Posterior cingulate gyrus (tissue), 11 donors: ENCODE results near the gene CLDN10.
"Not testable (repeated sequence)": the region's sequence is repeated elsewhere in the genome, so short reads cannot be mapped to it uniquely, and the experiment has no call there.

Source experiments
- DNase-seq, 10 donors: peaks; one replicate each; pipeline versions ENCODE4 v3.0.0 to v3.0.0-alpha.2; 2020 to 2021; ENCODE audit warnings: mixed read lengths in 3 of 10
- intact Hi-C: fragments of 100-400 bp; cut with DNase I; formaldehyde crosslinking; loops from one replicate; pipeline ENCODE4 v1.15.1; 2023

CLDN10 gene, protein sequence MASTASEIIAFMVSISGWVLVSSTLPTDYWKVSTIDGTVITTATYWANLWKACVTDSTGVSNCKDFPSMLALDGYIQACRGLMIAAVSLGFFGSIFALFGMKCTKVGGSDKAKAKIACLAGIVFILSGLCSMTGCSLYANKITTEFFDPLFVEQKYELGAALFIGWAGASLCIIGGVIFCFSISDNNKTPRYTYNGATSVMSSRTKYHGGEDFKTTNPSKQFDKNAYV

GRCh38 chr13:95552539-95553441, at the start of gene CLDN10:
CLDN10 (plus strand) TSS chr13:95552720; CDS start chr13:95552754, 34 bp downstream.
- peak in 5 of 10 donors; percentile 9 to 83 (median 37) for DNase-seq
- intact Hi-C loops: no loop called here

DNA sequence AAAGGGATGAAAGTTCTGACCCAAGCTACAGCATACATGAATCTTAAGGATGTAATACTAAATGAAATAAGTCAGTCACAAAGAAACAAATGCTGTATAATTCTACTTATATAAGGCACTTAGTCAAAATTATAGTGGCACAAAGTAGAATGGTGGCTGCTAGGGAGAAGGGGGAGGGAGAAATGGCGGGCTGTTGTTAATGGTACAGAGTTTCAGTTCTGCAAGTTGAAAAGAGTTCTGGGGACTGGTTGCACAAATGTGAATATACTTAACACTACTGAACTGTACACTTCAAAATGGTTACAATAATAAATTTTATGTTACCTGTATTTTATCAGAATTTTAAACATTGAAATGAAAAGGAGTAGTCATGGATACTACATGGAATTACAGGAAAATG, 48.9 kb upstream of the CLDN10 start:
- intact Hi-C loops: no loop called here
- no peak for DNase-seq

DNA sequence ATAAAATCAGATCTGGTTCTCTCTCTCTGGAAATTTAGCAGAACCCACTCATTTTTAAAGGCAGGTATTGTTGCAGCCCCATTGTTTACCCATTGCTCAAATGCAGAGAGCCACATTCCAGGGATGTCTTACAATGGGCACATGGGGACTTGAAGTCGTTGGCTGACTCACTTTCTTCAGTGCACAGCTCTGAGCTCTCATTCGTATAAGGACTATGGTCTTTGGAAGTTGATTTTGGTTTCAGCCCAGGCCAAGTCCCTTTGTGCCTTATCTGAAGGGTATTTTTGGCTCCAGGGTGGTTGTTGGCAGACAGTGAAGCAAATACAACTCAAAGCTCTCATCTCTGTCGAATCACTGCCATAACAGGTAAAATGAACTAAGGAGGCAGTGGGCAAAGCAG, 47.3 kb upstream of the CLDN10 start:
- DNase-seq: no peak
- intact Hi-C loops: no loop called here

- intact Hi-C loops: no loop called here
- DNase-seq: no peak
These were observed 46.5 kb upstream of the CLDN10 start for GRCh38 chr13:95505986-95506385.

DNA sequence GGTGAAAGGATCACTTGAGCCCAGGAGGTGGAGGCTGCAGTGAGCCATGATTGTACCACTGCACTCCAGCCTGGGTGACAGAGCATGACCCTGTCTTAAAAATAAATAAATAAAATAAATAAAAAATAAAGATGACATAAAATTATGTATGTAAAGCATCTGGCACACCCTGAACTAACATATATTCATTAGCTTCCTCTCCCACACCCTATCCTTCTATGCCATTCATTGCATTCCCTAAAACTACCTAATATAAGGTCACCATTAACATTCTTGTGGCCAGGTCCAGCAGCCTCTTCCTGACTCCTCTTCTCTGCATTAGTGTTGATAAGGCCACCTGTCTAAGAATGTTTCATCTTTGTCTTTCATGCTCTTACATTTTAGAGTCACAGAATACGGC, 44.5 kb upstream of the CLDN10 start:
- intact Hi-C loops: no loop called here
- DNase-seq: no peak

DNA sequence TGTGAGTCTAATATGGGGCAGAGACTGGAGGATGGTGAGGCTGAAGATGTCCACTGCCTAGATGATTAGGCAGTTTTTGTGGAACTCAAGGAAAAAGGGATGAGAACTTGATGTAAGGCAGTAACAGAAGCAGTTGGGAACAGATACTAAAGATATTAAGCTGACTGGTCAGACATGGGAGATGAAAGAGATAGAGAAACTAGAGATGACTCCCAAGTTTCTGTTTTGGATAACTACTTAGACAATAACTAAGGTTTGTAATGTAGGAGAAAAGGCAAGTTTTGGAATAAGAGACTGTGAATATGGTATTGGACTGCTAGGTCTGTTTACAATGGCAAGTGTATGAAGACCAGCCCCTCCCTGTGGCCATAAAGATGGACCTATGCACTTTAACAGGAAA, 43.5 kb upstream of the CLDN10 start:
- DNase-seq: no peak
- intact Hi-C loops: no loop called here

DNA sequence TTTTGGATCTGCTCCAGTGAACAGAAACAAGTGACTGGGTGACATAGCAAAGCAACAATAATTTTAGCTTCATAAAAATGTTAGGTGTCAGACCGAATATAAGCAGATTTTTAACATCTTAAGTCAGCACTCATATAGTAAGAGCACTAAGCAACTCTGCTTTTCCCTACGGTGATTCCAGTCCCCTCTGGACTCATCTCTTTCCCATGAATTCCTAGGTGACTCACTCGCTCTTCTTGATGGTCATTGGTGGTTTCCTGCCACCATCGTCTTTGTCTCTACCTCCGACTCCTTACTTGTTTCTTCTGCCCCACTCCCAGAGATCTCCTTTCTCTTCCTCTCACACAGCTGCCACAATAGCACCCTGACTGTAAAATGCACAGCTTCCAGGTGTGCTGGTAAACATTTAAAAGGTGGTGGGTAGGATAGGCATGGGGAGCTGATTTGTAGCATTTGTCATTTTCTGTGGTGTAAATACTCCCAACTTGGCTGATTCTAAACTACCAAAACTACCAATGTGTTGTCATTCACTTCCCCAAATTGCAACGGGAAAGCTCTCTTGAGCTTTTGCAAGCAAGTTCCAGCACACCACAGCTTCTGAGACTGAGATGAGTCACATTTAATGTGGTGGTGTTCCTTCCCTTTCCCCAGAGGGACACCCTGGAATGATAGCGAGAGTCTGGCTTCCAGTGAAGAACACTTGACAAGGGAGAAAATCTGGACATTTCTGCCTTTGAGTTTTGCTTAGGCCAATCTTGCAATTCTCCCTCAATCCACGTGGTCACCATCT, 42.8 kb upstream of the CLDN10 start:
- intact Hi-C loops: no loop called here
- DNase-seq: no peak

DNA sequence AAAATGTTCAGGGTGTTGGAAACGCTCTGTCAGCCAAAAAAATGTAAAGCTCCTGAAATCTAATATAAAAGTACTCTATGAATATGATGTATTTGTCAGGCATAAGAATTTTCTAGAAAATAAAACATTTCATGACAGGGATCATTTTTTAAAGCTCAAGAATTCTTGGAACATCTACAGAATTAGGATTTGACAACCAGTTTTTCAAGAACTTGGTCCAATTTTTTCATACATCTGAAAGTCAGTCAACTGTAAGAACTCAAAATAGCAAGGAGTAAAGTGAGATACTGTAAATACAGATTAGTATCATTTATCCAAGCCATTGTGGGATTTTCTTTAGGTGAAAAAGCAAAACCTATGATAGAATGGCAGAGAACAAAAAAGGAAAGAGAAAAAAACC, 41.6 kb upstream of the CLDN10 start:
- DNase-seq: no peak
- intact Hi-C loops: no loop called here

DNA sequence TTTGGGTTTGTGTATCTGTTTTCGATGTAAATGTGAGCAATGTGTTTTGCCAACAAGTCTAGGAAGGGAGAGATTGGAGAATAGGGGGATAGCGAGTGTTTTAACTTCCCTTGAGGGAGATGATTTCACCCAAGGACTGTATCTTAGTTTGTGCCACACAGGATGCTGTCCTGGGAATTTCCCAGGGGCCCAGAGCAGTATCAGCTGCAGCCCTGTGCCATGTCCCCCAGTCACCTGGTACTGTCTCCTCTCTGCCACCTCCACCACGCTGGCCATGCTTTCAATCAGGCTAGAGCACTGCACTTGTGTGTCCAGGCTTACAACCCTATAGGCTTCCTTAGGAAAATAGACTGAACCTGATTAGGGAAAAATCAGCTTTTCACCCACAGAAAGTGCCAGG, 40.1 kb upstream of the CLDN10 start:
- intact Hi-C loops: no loop called here

DNA sequence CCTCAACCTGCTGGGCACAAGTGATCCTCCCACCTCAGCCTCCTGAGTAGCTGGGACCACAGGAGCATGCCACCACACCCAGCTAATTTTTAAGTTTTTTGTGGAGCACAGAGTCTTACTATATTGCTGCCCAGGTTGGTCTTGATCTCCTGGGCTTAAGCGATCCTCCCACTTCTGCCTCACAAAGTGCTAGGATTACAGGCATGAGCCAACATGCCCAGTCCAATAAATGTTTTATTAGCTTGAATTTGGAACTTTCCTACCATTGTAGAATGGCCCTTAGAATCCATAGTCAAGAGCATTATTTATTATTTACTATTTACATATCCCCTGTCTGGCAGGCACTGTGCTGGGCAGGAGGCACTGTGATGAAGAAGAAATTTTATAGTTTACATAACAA, 39.6 kb upstream of the CLDN10 start:
- intact Hi-C loops: no loop called here
- DNase-seq: no peak

More for the DNA sequence above, 40.1 kb upstream of the CLDN10 start:
- no peak for DNase-seq

GRCh38 chr13:95515606-95516005, 36.9 kb upstream of the CLDN10 start:
- intact Hi-C loops, DNase-seq: not testable (repeated sequence)

DNA sequence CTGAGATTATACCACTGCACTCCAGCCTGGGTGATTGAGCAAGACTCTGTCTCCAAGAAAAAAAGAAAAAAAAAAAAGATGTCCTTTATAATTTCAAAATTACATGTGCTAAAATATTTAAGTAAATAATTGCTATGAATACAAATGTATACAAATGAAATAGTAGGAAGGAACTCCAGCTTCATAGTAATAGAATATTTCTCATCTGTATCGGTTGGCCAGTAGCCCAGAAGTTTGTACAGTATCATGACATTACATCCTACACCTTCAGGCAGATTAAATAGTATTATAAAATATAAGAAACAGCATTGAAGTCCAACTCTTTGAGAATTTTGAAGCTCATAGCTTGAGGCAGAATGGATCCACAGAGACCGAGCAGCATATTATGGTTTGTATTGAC, 36.5 kb upstream of the CLDN10 start:
- intact Hi-C loops: no loop called here
- no peak for DNase-seq

DNA sequence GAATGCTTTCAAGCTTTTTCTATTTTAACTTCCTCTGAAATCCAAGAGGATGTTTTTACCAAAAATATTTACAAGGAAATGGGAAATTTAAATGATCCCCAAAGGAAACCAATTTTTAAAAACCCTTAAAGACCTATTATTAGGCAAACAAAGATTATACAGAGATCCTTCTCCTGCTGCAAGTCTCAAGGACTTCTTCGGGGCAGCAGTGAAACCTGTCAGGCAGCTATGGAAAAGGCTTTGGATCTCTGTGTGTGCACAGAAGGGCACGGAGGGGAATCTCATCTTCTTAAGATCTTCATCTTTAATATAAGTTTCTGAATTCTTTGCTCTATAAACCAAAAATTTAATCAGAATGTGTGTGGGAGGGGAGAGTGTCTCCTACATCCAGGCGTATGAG, 36.0 kb upstream of the CLDN10 start:
- intact Hi-C loops: no loop called here
- no peak for DNase-seq

DNA sequence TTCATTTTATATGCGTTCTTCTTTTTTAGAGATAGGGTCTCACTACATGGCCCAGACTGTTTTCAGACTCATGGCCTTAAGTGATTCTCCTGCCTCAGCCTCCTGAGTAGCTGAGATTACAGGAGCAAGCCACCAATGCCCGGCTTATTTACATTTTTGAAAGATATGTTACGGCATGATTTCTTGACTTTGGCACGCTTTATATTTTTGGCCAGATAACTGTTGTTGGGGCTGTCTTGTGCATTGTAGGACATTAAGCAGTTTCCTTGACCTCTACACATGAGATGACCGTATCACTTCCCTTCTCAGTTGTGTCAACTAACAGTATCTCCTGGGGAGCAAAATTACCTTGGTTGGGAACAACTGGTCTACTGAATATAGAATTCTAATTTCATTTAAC, 28.9 kb upstream of the CLDN10 start:
- intact Hi-C loops: no loop called here
- no peak for DNase-seq

DNA sequence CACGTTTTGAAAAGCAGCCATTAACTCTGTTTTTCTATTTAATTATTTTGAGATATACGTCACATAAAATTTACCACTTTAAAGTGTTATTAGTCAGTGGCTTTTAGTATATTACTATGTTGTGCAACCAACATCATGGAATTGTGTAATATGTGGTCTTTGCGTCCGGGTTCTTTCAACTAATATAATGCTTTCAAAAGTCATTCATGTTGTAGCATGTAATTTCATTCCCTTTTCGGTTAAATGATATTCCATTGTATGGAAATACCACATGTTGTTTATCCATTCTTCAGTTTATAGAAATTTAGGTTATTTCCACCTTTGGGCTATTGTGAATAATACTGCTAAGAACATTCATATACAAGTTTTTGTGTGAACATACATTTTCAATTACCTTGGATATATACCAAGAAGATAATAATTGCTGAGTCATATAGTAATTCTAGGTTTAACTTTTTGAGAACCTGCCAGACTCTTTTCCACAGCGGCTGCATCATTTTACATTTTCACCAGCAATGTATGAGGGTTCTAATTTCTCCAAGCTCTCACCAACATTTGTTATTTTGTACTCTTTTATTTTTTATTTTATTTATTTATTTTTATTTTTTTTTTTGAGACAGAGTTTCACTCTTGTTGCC, 28.1 kb upstream of the CLDN10 start:
- DNase-seq: no peak
- intact Hi-C loops: no loop called here

GRCh38 chr13:95527955-95528354, 24.6 kb upstream of the CLDN10 start:
- intact Hi-C loops: no loop called here
- no peak for DNase-seq

DNA sequence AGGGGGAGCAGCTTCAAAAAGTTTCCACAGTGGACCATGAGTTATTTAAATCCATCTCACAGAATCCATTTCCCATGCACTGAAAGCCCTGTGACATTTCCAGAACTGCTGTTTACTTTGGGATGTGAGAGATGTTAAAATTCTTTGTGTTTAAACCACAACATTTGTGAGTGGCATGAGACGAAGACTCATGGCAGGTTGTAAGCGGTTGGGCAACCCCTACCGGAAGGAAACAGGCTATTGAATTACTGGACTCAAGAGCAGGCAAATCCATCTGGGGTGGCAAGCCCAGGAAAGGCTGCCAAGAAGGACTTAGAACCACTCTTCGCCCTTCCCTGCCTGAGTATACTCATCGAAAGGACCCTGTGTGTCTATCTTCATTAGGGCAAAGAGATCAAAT, 22.3 kb upstream of the CLDN10 start:
- intact Hi-C loops: no loop called here
- DNase-seq: no peak

DNA sequence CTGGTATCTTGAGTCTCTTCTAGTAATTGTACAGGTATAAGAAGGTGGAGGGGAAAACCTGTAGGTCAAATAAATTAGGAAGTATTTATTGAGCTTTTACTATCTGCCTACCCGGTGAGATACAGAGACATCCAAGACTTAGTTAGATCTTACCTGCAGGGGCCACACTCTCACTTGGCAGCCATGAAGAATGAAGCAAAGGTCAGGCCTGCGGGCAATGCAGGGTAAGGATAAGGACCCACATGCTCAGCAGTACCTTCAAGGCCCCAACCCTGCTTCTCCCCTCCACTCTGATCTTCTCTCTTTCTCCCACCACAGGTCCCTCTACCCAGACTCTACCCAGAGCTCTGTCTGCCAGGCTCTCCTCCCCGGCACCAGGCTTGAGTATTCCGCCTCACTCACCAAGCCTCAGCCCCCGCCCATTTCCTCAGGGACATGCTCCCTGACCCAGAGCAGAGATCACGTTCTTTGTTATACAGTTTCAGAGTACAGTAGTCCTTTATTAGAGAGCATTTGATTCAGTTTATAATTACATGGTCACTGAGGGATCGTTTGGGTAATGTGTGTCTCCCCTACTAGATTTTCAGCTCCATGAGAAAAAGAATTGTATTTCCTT, 18.9 kb upstream of the CLDN10 start:
- no peak for DNase-seq

GRCh38 chr13:95535243-95535642, 17.3 kb upstream of the CLDN10 start:
- no peak for DNase-seq

More for the DNA sequence above, 18.9 kb upstream of the CLDN10 start:
- intact Hi-C loops: no loop called here

GRCh38 chr13:95536632-95537241, 15.8 kb upstream of the CLDN10 start:
- no peak for DNase-seq
- intact Hi-C loops: loop anchor here (2.0 kb wide), 1 partner anchor 298 kb away; no protein-coding TSS in a partner anchor

More at GRCh38 chr13:95535243-95535642, 17.3 kb upstream of the CLDN10 start:
- intact Hi-C loops: no loop called here
